SKM-1 (cell line): ENCODE measurements around the gene TMEM116.

Source experiments
- DNase-seq: peaks from one replicate; lab custom pipeline; 2025; ENCODE audit not compliant: unreplicated experiment; lab: John Stamatoyannopoulos, UW

The TMEM116 gene

GRCh38 chr12:111905502-111905901 is 107.5 kb downstream of the TMEM116 start:
- no peak for DNase-seq

- no peak for DNase-seq
Measured at GRCh38 chr12:111904446-111904975, 108.5 kb downstream of the TMEM116 start.

GRCh38 chr12:111901182-111901581 is 111.8 kb downstream of the TMEM116 start:
- DNase-seq: no peak

- no peak for DNase-seq
Measured at GRCh38 chr12:111894556-111894955, 118.4 kb downstream of the TMEM116 start.

GRCh38 chr12:111893287-111893686 is 119.7 kb downstream of the TMEM116 start:
- DNase-seq: no peak

GRCh38 chr12:111887926-111888745 is 124.8 kb downstream of the TMEM116 start:
- DNase-seq: no peak

GRCh38 chr12:111886662-111887545 is 126.1 kb downstream of the TMEM116 start:
- DNase-seq: no peak

GRCh38 chr12:111881716-111882115 is 131.2 kb downstream of the TMEM116 start:
- no peak for DNase-seq
